ENCODE results near the gene ARHGAP6.
"Not testable (repeated sequence)": the region's sequence is repeated elsewhere in the genome, so short reads cannot be mapped to it uniquely, and the experiment has no call there.

The ARHGAP6 gene

DNA sequence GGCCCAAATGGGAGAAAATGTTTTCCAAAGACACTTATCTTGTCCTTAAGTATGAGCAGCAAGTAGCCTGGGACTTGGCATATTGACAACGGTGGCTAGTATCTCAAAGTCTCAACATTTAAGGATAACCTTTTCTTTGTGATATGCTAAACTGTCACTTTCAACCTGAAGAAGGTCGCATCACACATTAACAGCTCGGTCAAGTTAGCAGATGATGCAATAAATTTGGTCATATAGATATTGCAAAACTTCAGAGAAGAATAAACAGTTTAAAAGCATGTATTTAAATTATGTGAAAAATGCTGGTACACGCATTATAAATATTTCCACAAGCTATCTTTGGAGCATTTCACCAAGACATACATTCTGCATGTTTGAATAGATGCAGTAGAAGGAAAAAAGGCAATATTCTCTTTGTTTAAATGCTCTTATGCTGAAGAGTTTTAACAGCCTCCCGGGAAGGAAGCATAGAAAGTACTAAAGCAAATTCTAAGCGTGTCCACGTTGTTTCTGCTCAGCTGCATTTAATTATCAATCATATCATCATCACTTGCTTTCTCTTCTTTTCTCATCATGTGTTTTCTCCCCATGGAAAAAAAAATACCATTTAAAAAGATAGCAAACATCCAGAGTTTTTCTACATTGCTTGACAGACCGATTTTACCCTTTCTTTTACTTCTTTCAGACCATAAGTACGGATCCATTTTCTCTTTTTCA lies 24.2 kb downstream of the ARHGAP6 start:
- no peak for FAIRE-seq

DNA sequence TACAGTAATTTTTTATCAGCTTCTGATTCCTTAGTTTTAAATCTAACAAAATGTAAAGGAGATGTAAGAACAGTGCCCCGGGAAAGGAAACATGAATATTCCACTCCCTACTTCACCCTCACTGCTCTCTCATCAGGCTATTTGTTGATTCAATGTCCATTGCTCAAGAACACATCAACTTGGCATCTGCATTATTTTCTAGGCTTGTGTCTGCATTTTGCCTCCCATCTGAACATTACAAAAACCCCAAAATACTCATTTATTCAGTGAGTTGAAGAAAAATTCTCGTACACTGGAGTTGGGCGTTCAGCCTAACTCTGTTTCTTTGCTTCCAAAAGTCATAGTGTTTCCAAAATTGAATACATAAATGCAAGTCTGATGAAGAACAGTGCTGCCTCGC lies 25.6 kb downstream of the ARHGAP6 start:
- no peak for FAIRE-seq

DNA sequence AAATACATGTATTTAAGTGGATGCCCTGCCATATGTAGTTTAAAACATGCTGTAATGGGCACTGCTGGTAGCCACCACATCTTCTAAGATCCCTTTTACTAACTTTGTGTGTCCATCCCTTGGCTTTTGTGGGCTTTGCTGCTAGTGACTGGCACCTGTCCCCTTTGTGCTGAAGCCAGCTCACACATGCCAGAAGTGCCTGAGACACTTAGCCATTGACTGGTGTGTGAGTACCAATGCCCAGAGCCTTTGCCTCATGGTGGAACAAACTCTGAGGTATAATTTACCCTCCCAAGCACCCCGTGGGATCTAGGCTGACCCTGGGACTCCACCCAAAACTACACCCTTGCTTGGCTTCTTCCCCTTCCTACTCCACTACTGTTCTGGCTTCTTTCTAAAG lies 33.0 kb downstream of the ARHGAP6 start:
- FAIRE-seq, result no peak

DNA sequence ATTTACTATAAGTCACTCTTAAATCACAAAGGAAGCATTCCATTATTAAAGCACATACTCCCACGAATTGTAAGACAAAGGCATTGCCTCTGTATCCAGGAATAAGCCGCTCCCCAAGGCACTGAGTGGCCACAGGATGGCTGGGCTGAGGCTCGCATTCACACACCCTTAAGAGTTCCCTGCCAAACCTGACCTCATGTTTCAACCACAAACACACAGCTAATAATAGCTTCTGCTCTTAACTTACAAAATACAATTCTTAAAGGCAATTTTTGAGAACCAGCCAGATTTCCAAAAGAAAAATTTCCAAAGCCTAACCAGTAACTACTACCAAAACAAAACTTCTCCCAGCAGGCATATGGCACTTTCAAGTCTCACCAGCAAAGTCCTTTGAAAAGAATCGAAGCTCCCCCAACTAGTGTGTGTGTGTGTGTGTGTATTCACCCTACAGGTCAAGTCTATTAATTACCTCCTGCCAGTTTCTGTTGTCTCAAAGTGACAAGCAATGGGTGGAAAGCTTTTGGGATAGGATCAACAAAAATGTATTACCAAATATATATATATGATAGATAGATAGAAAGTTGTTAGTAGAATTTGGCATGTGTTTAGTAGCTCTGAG lies 36.0 kb downstream of the ARHGAP6 start:
- FAIRE-seq, result no peak

DNA sequence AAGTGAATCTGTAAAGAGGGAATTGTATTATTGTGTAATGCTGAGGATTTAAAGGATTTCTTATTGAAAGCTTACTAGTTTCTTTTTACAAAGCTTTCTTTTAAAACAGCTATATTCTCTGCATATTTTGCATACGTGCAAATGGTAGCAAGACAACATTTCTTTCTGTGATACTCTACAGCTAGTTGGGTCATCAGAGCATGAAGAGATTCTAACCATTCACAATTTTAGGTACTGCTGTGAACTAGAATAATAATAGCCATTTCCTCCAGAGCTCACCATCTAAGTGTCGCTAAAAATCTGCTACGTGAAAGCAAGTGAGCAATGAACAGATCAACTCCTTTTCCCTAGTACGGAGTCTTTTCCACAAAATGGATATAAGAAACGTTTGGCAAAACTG lies 37.3 kb downstream of the ARHGAP6 start:
- FAIRE-seq, result no peak

DNA sequence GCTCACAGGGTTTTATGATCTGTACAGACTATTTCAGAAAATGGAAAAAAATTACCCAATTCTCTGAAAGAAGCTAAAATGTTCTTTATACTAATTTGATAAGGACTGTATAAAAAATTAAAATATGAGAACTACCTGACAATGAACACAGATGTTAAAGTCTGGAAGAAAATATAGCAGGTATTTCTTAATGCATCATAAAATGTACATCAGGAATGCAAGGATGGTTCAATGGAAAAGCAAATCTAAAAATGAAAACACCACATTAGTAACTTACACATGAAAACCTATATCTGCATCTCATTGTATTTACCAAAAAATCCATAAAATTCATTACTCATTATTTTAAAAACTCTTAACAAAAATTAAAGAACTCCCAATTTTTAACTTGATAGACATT lies 39.4 kb downstream of the ARHGAP6 start:
- FAIRE-seq, result no peak

DNA sequence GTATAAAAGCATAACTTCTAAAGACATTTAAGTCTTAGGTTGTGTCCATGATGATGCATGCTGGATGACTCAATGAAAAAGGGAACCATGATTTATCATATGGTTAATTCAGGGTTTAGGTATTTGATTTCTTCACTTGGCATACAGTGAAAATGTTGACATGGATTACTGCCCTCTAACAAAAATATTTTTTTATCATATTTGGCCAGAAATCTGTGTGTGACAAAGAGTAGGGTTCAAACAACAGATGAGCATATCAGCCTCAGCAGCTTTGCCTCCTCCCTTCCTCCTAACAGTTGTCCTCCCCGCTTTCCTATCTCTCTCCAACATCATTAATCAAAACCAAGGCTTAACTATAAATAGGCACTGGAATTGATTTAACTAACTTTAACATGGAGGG lies 46.3 kb downstream of the ARHGAP6 start:
- FAIRE-seq, result no peak

DNA sequence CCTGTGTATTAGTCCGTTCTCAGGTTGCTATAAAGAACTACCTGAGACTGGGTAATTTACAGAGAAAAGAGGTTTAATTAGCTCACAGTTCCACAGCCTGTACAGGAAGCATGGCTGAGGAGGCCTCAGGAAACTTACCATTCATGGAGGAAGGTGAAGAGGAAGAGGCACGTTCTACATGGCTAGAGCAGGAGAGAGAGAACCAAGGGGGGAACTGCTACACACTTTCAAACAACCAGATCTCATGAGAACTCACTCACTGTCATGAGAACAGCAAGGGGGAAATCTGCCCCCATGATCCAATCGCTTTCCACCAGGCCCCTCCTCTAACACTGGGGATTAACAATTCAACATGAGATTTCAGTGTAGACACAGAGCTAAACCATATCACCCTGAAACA lies 51.5 kb downstream of the ARHGAP6 start:
- FAIRE-seq, result not testable (repeated sequence)

DNA sequence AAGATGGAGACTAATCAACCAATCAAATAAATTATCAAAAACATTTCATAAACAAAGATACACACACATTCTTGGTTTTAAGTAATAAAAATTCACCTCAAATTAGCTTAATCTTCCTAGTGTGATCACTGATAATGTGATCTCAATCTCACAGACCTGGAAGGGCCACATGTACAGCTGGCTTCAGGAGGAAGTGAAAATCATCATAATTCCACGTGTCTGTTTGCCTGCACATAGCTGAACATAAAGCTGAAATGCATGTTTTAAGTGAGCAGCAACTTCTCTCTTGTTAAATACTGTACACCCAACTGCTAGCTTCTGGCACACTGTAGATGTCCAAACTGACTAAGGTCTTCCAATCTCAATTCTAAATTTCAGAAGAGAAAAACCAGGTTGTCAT lies 53.8 kb downstream of the ARHGAP6 start:
- no peak for FAIRE-seq

DNA sequence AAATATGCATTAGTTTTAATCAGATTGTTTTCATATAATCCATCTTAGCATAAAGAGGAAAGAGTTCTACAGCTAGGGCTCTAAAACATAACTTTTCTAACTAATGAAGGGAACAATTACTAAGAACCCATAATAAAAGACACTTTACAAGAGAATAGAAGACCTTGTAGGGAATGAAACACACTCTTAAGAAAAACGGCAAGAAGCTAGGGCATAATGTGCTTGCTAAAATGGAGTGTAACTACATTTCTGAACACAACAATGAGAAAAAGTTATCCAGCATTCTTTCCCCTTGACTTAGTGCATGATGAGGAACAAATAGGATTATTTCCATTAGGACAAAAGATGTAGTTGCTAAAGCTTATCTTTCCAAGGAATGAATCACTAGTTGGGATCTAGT lies 54.6 kb downstream of the ARHGAP6 start:
- no peak for FAIRE-seq

DNA sequence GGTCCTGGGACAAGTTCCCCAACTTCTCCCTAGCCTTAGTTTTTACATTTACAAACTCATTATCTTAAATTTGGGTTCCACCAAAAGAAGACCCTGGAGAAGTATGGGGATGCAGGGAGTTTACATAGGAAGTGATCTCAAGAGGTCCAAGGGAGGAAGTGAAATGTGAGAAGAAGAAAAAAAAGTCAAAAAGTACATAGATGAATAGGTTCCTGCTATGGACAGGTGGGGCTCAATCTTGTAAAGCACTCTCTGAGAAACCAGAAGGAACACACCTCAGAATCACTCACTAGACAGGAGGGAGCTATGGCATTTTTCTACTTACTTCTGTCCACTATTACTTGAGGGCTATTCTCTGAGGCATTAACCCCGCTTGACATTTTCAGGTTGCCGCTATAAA lies 56.6 kb downstream of the ARHGAP6 start:
- FAIRE-seq, result no peak

DNA sequence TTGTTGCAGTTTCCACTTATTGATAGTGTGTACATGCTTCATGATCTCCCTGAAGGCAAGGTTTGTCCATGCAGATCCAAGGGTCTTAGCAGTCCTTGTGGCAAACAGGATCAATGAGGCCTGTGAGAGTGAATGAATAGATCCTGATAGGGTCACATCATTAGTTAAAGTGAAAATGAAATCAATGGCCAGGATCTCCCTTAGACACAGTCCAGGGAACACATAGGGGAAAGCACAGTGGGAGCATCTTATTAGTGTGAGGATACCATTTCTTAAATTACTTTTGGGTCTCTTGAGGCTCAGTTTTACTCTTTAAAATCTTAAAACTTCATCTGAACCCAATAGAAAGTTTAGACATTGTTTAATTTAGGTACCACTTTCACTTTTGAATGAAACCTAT lies 59.3 kb downstream of the ARHGAP6 start:
- FAIRE-seq, result no peak

DNA sequence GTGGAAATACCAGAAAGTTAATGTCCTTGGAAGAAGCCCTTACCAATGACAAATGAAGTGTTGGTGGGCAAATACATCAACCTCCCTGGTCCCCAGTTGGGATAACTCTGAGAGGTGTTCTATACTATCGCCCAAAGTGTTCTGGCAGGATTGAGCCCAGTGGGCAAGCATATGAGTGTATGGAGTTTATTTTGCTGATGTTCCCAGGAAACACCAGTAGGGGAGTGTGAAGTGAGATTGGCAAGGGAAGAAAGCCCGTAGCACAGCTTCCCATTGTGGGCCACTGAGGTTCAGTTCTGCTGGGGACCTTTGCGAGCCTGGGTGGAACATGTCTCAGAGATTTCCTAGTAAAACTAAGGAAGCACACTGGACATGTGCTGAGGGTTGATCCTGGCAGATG lies 65.1 kb downstream of the ARHGAP6 start:
- FAIRE-seq, result no peak

DNA sequence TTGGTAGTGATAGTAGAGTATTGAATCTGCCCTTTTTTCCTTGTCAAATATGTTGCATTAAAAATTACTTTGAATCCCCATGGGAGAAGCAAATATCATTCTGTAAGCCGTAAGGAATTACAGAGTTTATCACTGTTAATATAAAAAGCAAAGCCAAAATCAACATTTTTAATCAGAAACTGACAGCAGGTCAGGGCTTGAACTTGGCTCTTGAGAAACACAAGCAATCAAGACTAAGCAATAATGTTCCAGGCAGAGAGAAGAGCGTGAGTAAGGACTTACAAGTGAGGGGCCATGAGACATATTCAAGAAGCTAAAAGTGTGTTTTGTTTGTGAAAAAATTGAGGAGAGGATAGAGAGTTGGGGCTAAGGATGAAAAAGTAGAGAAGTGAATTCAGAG lies 68.2 kb downstream of the ARHGAP6 start:
- no peak for FAIRE-seq

DNA sequence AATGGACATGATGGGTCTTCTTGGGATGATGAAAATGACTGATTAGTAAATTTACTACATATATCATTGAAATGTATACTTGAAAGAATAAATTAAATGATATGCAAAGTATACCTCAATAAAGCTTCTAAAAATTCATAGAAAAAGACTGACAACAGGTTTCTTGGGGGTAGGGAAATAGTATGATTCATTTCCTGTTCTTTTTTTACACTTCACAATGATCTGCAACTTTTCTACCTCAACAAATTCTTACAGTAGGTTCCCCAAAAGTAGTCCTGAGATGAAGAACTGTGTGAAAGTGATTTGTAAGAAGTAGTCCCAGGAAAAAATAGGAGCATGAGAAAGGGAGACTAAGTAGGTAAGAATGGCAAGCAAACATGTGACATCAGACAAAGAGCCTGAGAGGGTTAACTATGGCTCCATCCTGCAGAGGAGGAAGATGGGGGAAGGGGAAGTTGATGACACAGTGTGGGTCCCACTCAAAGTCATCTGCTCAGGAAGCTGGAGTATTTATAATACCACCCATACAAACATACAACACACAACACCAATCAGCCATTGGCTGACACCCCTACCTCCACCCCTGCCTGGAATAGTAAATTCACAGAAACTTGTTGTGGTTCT lies 73.9 kb downstream of the ARHGAP6 start:
- FAIRE-seq, result no peak

DNA sequence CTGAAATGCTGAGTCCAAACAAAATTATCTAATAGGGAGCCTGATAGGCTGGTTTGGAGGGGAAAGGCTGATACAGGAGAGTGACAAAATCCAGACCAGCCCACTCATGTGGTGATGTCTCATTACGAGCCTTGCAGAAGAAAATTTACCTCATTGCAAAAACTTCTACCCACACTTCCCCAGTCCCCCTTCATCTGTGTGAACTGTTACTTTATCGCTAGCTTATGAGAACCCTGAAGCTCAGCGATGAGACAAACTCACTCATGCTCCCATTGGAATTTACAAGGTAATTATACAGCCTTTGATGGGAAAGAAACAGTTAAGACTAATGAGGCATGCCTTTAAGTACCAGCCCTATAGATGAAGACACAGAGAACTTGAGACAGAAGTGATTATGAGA lies 76.1 kb downstream of the ARHGAP6 start:
- FAIRE-seq, result no peak

DNA sequence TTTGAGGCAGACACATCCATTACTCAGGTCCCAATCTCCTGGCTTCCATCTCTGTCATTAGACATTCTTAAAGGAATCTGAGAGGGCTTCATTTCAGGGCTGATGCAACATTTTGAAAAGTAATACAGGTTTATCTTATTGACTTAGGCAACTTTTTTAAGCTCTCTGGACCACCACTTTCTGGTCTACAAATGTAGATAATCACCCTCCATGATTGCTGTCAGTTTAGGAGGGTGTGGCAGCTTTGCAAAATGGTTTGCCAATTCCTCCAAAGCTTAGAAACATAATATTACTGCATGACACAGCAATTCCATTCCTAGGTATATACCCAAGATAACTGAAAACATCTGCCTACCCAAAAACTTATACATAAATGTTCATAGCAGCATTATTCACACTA lies 77.6 kb downstream of the ARHGAP6 start:
- FAIRE-seq, result no peak

DNA sequence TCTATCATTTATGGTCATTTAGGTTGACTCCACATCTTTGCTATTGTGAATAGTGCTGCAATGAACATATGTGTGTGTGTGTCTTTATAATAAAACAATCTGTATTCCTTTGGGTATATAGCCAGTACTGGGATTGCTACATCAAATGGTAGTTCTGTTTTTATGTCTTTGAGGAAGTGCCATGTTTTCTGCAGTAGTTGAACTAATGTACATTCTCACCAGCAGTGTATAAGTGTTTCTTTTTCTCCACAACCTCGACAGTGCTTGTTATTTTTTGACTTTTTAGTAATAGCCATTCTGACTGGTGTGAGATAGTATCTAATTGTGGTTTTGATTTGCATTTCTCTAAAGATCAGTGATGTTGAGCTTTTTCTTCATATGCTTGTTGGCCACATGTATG lies 80.5 kb downstream of the ARHGAP6 start:
- FAIRE-seq, result no peak

DNA sequence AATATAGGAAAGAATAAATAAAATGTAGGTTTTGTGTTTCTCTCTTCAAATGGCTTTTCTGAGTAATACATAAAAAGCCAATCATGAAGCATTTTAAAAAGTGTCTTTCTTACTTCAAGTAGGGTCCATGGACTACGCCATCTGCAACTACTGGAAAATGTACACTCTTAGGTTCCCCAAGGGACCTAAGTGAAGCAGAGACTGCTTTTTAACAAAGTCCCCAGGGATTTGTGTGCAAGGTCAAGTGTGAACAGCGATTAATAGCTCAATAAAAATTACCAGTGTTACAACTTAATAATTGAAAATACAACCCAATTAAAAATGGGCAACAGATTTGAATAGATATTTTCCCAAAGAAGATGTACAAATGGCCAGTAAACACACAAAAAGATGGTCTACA lies 84.9 kb downstream of the ARHGAP6 start:
- FAIRE-seq, result no peak

DNA sequence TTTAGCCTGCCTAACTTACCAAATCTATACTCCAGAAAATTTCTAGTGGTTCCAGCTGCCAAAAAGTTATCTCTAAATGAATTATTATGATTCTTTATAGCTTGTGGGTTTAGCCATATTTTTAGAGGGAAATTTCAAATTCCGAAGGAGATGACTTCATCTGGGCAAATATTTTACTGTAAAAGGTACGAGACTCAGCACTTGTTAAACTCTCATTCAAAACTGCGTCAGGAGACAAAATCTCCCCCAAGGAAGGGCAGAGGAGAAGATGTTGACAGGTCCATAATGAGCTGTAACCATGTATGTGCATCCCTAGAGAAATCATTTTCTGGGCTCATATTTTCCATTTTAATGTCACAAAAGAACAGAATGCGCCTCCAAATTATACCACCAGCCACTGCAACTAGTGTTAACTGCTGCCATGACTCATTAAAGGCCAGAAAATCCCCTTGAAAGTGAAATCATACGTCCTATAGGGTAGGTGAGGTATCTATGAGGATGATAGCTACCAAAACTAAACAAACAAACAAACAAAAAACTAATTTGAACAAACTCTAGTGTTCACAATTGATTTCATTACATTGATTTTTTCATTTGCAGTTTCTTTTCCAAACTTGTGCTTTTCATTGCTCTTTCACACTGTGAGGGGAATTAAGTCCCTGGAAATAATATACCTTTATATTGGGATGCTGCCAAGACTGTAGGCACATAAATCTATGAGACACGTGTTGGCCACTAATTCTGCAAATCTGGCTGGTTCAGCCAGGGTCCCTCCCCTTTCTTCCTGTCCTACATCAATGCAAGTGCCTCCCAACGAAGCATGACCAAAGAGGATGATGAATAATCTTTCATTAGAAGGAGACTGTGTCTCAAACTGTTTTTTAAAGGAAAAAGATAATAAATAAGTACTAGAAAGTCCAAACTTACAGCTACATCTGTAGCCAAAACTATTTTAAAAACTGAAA lies 85.8 kb downstream of the ARHGAP6 start:
- FAIRE-seq, result no peak

DNA sequence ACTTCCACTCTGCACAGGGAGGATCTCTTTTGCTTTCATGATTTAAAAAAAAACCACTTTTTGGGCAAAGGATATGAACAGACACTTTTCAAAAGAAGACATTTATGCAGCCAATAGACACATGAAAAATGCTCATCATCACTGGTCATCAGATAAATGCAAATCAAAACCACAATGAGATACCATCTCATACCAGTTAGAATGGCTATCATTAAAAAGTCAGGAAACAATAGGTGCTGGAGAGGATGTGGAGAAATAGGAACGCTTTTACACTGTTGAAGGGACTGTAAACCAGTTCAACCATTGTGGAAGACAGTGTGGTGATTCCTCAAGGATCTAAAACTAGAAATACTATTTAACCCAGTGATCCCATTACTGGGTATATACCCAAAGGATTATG lies 87.4 kb downstream of the ARHGAP6 start:
- FAIRE-seq, result not testable (repeated sequence)

DNA sequence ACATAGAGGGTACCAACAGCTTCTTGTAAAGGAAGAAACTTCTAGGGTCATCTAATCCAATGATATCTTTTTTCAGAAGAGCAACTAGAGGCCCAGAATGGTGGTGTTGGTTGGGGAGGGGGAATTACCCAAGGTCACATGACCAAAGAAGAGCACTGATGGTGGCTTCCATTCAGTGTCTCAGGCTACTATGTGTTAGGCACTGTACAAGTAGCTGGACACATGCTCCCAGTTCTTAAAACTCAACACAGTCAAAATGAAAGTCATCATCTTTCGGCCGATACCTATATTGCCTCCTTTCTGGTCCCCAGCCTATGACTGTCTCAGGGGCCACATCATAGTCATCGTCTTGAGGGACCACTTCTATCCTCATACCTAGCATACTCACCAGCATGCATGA lies 88.1 kb downstream of the ARHGAP6 start:
- no peak for FAIRE-seq

DNA sequence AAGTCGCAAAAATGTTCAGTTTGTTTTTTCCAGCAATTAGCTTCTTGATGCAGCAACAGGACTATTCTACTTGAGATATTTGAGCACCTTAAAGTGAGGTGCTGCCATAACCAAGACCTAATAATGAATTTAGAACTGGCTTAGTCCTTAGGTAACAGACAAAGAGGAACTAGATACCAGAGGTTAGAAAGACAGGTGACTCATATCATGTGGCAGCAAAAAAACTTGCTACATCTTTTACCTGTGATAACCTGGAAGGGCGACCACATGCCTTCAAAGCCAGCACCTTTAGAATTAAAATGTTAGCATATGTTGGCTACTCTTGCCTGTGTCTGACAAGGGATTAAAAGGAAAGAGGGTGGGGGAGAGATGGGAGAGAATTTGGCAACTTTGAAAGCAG lies 90.4 kb downstream of the ARHGAP6 start:
- no peak for FAIRE-seq

All from G401.6 (cell line).